CD14-positive monocyte (primary cell): ENCODE data around the gene TTC19. TPM values are rescaled to one million over a fixed set of nuclear protein-coding genes. Genes with fewer than 3 reads are reported as not detected.
"Not testable (repeated sequence)": the region's sequence is repeated elsewhere in the genome, so short reads cannot be mapped to it uniquely, and the experiment has no call there.

Source experiments
- DNase-seq, 3 donors: peaks; one replicate each; pipeline ENCODE4 v3.0.0-alpha.2; 2011 to 2022
- H2AFZ ChIP-seq: 2 replicates; pipeline ENCODE4 v1.6.0; 2012; ENCODE audit warnings: mild to moderate bottlenecking, low read depth, low read length, inconsistent platforms; ENCODE audit not compliant: insufficient read depth, poor library complexity, severe bottlenecking
- H3K27ac ChIP-seq, 2 donors: 1 replicate in 1 of 2; 2 replicates in 1 of 2; pipeline ENCODE4 v1.5.1; 2012 to 2013; ENCODE audit warnings: low read length in 2 of 2, control low read depth in 1 of 2, inconsistent platforms in 1 of 2, low read depth in 1 of 2, mild to moderate bottlenecking in 1 of 2
- H3K27me3 ChIP-seq, 2 donors: one replicate each; pipeline versions ENCODE4 v1.6.0 to v1.6.1; 2011 to 2013; ENCODE audit warnings: low read length in 2 of 2; ENCODE audit not compliant: control insufficient read depth in 2 of 2, insufficient read depth in 2 of 2
- H3K36me3 ChIP-seq, 2 donors: replicated peaks in 1 of 2; 1 replicate in 1 of 2; 2 replicates in 1 of 2; pipeline versions ENCODE4 v1.5.1 to v1.6.1; 2012 to 2013; ENCODE audit warnings: low read length in 2 of 2, control low read depth in 1 of 2, inconsistent platforms in 1 of 2, mild to moderate bottlenecking in 1 of 2; ENCODE audit not compliant: insufficient read depth in 2 of 2, control insufficient read depth in 1 of 2
- H3K4me1 ChIP-seq, 2 donors: 1 replicate in 1 of 2; 2 replicates in 1 of 2; pipeline versions ENCODE4 v1.5.1 to v1.6.1; 2012 to 2013; ENCODE audit warnings: low read length in 2 of 2, control low read depth in 1 of 2, inconsistent platforms in 1 of 2, mild to moderate bottlenecking in 1 of 2, moderate library complexity in 1 of 2; ENCODE audit not compliant: insufficient read depth in 2 of 2, control insufficient read depth in 1 of 2
- H3K4me2 ChIP-seq: replicated peaks from 2 replicates; pipeline ENCODE3; 2012; ENCODE audit warnings: low read length, moderate library complexity, mild to moderate bottlenecking; ENCODE audit not compliant: poor library complexity, severe bottlenecking; ENCODE audit errors: extremely low read depth
- H3K4me3 ChIP-seq, 3 experiments: fragments of 200-600 bp in 1 of 3; sonication (generic) in 1 of 3; replicated peaks in 1 of 3; 1 replicate in 2 of 3; 2 replicates in 1 of 3; pipeline ENCODE4 v1.5.1; 2011 to 2013; ENCODE audit warnings: low read length in 3 of 3, mild to moderate bottlenecking in 3 of 3, control low read depth in 2 of 3, low read depth in 2 of 3, inconsistent platforms in 1 of 3, moderate library complexity in 1 of 3
- H3K79me2 ChIP-seq: 2 replicates; pipeline ENCODE4 v1.6.0; 2012; ENCODE audit warnings: mild to moderate bottlenecking, control low read depth, inconsistent platforms, low read length, moderate library complexity; ENCODE audit not compliant: insufficient read depth
- H3K9ac ChIP-seq: 2 replicates; pipeline ENCODE4 v1.6.0; 2017; ENCODE audit warnings: low read length, mild to moderate bottlenecking; ENCODE audit not compliant: insufficient read depth, poor library complexity, severe bottlenecking
- H3K9me3 ChIP-seq, 2 donors: replicated peaks in 1 of 2; 1 replicate in 1 of 2; 2 replicates in 1 of 2; pipeline versions ENCODE4 v1.5.1 to v1.6.1; 2012 to 2013; ENCODE audit warnings: low read length in 2 of 2, control low read depth in 1 of 2; ENCODE audit not compliant: control insufficient read depth in 1 of 2, insufficient read depth in 1 of 2
- H4K20me1 ChIP-seq: 2 replicates; pipeline ENCODE4 v1.6.0; 2012; ENCODE audit warnings: mild to moderate bottlenecking, low read length, control low read depth, moderate library complexity; ENCODE audit not compliant: insufficient read depth
- H3K27ac Mint-ChIP-seq, 7 donors: one replicate each; pipeline ENCODE4 v1.8.0; 2020; ENCODE audit warnings: mild to moderate bottlenecking in 7 of 7, mixed read lengths in 7 of 7, moderate library complexity in 6 of 7, inconsistent platforms in 2 of 7
- H3K27me3 Mint-ChIP-seq, 3 donors: one replicate each; pipeline ENCODE4 v1.8.0; 2021 to 2022; ENCODE audit warnings: low read depth in 3 of 3, mild to moderate bottlenecking in 3 of 3, mixed read lengths in 3 of 3, moderate library complexity in 3 of 3, inconsistent platforms in 1 of 3
- H3K36me3 Mint-ChIP-seq, 2 donors: one replicate each; pipeline ENCODE4 v1.8.0; 2020; ENCODE audit warnings: mixed read lengths in 2 of 2, inconsistent platforms in 1 of 2, mild to moderate bottlenecking in 1 of 2
- H3K4me1 Mint-ChIP-seq: one replicate; pipeline ENCODE4 v1.8.0; 2020; ENCODE audit warnings: mild to moderate bottlenecking, mixed read lengths
- H3K4me3 Mint-ChIP-seq, 2 donors: one replicate each; pipeline ENCODE4 v1.8.0; 2020; ENCODE audit warnings: mild to moderate bottlenecking in 2 of 2, mixed read lengths in 2 of 2, moderate library complexity in 1 of 2
- H3K9me3 Mint-ChIP-seq, 7 donors: one replicate each; pipeline ENCODE4 v1.8.0; 2020 to 2022; ENCODE audit warnings: mixed read lengths in 7 of 7, mild to moderate bottlenecking in 6 of 7, moderate library complexity in 6 of 7, inconsistent platforms in 2 of 7
- CTCF ChIP-seq: fragments of 200-600 bp; IDR thresholded peaks from one replicate; pipeline ENCODE4 v1.8.0; 2022; ENCODE audit warnings: antibody characterized with exemption, mild to moderate bottlenecking
- WGBS: methylation state at CpG from one replicate; pipeline ENCODE4 v1.1.5; 2013; ENCODE audit warnings: missing lambda C conversion rate; ENCODE audit not compliant: insufficient coverage; 5-methylcytosine and 5-hydroxymethylcytosine counted together
- intact Hi-C, 2 donors: fragments of 100-400 bp; cut with micrococcal nuclease; formaldehyde crosslinking; loops; one replicate each; pipeline versions ENCODE4 v1.15.0 to v1.15.1; 2023
- polyA plus RNA-seq, 3 donors: library from polyadenylated mRNA; depleted of rRNA in 1 of 3; unstranded in 2 of 3; stranded (reverse) in 1 of 3; fragments of 300-500 nt in 2 of 3; fragments of >200 nt in 1 of 3; fragmentation: Illumina TruSeq in 2 of 3; gene quantifications; 1 replicate in 2 of 3; 2 replicates in 1 of 3; pipeline ENCODE4 v1.2.3, GENCODE V29; 2012 to 2021

The TTC19 gene
- polyA plus RNA-seq, 3 donors: 7.6 to 22.2 (median 20.6) TPM

- Mint-ChIP-seq H3K4me1 (peaks cover 19% of the 10 kb centered on the region), H3K36me3 (peaks cover 64 to 71% of the 10 kb centered on the region in 2 donors), H3K9me3 (no peaks in the 10 kb centered on the region), H3K4me3 (no peak overlapping the region), H3K27me3 (no peaks in the 10 kb centered on the region), H3K27ac (no peak overlapping the region)
- H3K36me3 ChIP-seq: peaks cover 46 to 80% of the 10 kb centered on the region in 2 donors
- DNase-seq: no peak
- H3K9me3 ChIP-seq: no peaks in the 10 kb centered on the region
- no peak overlapping the region for H3K4me2 ChIP-seq
- H4K20me1 ChIP-seq: peaks cover 11% of the 10 kb centered on the region
- peaks cover 20 to 27% of the 10 kb centered on the region in 2 donors for H3K4me1 ChIP-seq
- no peak overlapping the region for H3K27ac ChIP-seq
- TF ChIP-seq CTCF: no peak
- H3K9ac ChIP-seq: no peak overlapping the region
- no peaks in the 10 kb centered on the region for H3K27me3 ChIP-seq
- 100% methylated on average over 1 of the region's 1 CpG for WGBS
- no peak overlapping the region for H2AFZ ChIP-seq
- no peaks in the 10 kb centered on the region for H3K79me2 ChIP-seq
- no peak overlapping the region for H3K4me3 ChIP-seq
- intact Hi-C loops: no loop called here
Observed at GRCh38 chr17:15978606-15979005, 21.0 kb upstream of the TTC19 start.

GRCh38 chr17:15979013-15979412 lies 20.6 kb upstream of the TTC19 start:
- Mint-ChIP-seq H3K4me1 (peaks cover 19% of the 10 kb centered on the region), H3K36me3 (peaks cover 65 to 72% of the 10 kb centered on the region in 2 donors), H3K27ac (peak overlapping the region in 1 of 7 donors; percentile 63)
- H3K4me3 Mint-ChIP-seq, H3K9me3 ChIP-seq, intact Hi-C loops, H3K79me2 ChIP-seq, DNase-seq, H3K9ac ChIP-seq, H3K27me3 ChIP-seq, H3K27me3 Mint-ChIP-seq, H3K9me3 Mint-ChIP-seq, H3K27ac ChIP-seq, H3K4me2 ChIP-seq, H2AFZ ChIP-seq, H3K4me3 ChIP-seq: not testable (repeated sequence)
- Histone ChIP-seq H3K4me1 (peaks cover 20 to 27% of the 10 kb centered on the region in 2 donors), H3K36me3 (peaks cover 50 to 84% of the 10 kb centered on the region in 2 donors), H4K20me1 (peaks cover 11% of the 10 kb centered on the region)
- no CpG with 5 or more reads among the region's 4 CpGs for WGBS
